Right atrium auricular region (tissue), 2 donors: ENCODE results near the gene CHMP4A. TPM values are rescaled to one million over a fixed set of nuclear protein-coding genes. Genes with fewer than 3 reads are reported as not detected.
A peak's percentile ranks its signal among the peaks of the same experiment; 100 is the strongest.

Experiments
- DNase-seq: peaks from one replicate; pipeline ENCODE4 v3.0.0-alpha.2; 2019; ENCODE audit warnings: low spot score
- H3K27ac ChIP-seq, 2 donors: fragments of 200-600 bp; sonication (generic); 1 replicate in 1 of 2; 2 replicates in 1 of 2; pipeline ENCODE4 v1.5.1; 2016 to 2019
- H3K27me3 ChIP-seq, 2 donors: fragments of 200-600 bp; sonication (generic); one replicate each; pipeline versions ENCODE4 v1.5.1 to v1.6.0; 2017 to 2019
- H3K36me3 ChIP-seq: fragments of 200-600 bp; sonication (generic); one replicate; pipeline ENCODE4 v1.5.1; 2016
- H3K4me1 ChIP-seq, 2 donors: fragments of 200-600 bp; sonication (generic); one replicate each; pipeline versions ENCODE4 v1.5.1 to v1.6.0; 2017 to 2019
- H3K4me3 ChIP-seq, 2 donors: fragments of 200-600 bp; sonication (generic); 1 replicate in 1 of 2; 2 replicates in 1 of 2; pipeline ENCODE4 v1.5.1; 2017 to 2019; ENCODE audit warnings: mild to moderate bottlenecking in 1 of 2, moderate library complexity in 1 of 2
- H3K9me3 ChIP-seq, 2 donors: fragments of 200-600 bp; sonication (generic); one replicate each; pipeline ENCODE4 v1.5.1; 2019
- CTCF ChIP-seq, 2 donors: fragments of 200-600 bp; sonication (generic); IDR thresholded peaks; one replicate each; pipeline ENCODE4 v1.5.1; 2019; ENCODE audit warnings: antibody characterized with exemption in 2 of 2
- total RNA-seq, 2 donors: library from RNA; depleted of rRNA; stranded (reverse); fragments of >200 nt; gene quantifications; one replicate each; pipeline ENCODE4 v1.1.0, GENCODE V29; 2016

The CHMP4A gene
- total RNA-seq, 2 donors from 2014 or later = 31.6 to 63.0 TPM

GRCh38 chr14:24189460-24189859, 23.8 kb downstream of the CHMP4A start:
- Histone ChIP-seq H3K9me3 (no peaks in the 10 kb centered on the region), H3K27me3 (no peaks in the 10 kb centered on the region), H3K4me3 (no peak overlapping the region), H3K27ac (no peak overlapping the region), H3K4me1 (peaks cover 0 to 26% of the 10 kb centered on the region in 2 donors), H3K36me3 (peaks cover 19% of the 10 kb centered on the region)
- TF ChIP-seq CTCF (IDR thresholded peaks at IDR 0.05) = no peak
- DNase-seq = no peak

GRCh38 chr14:24189059-24189375, 24.3 kb downstream of the CHMP4A start:
- no peaks in the 10 kb centered on the region for H3K27me3 ChIP-seq
- H3K9me3 ChIP-seq = no peaks in the 10 kb centered on the region
- H3K4me1 ChIP-seq = peaks cover 0 to 21% of the 10 kb centered on the region in 2 donors
- no peak for TF ChIP-seq CTCF (IDR thresholded peaks at IDR 0.05)
- peaks cover 23% of the 10 kb centered on the region for H3K36me3 ChIP-seq
- H3K4me3 ChIP-seq = peak overlapping the region in 1 of 2 donors; percentile 78
- DNase-seq = no peak
- peak overlapping the region; percentile 16 to 31 for H3K27ac ChIP-seq

GRCh38 chr14:24188251-24189058, 24.8 kb downstream of the CHMP4A start, which contains the start of gene IPO4:
Gene IPO4 (minus strand): TSS chr14:24188816. CDS start chr14:24188787, 29 bp downstream.
- H3K36me3 ChIP-seq = peaks cover 29% of the 10 kb centered on the region
- H3K9me3 ChIP-seq = no peaks in the 10 kb centered on the region
- peaks cover 0 to 19% of the 10 kb centered on the region in 2 donors for H3K4me1 ChIP-seq
- no peaks in the 10 kb centered on the region for H3K27me3 ChIP-seq
- H3K27ac ChIP-seq = peak within 1 kb of the TSS; percentile 61 to 64
- TF ChIP-seq CTCF (IDR thresholded peaks at IDR 0.05) = no peak
- DNase-seq = peak; percentile 98
- peak within 1 kb of the TSS; percentile 66 to 78 for H3K4me3 ChIP-seq

- no peaks in the 10 kb centered on the region for H3K27me3 ChIP-seq
- no peak for DNase-seq
- H3K27ac ChIP-seq = peak overlapping the region in 1 of 2 donors; percentile 64
- no peaks in the 10 kb centered on the region for H3K9me3 ChIP-seq
- peak overlapping the region in 1 of 2 donors; percentile 78 for H3K4me3 ChIP-seq
- H3K4me1 ChIP-seq = peaks cover 0 to 19% of the 10 kb centered on the region in 2 donors
- TF ChIP-seq CTCF (IDR thresholded peaks at IDR 0.05) = no peak
- peaks cover 33% of the 10 kb centered on the region for H3K36me3 ChIP-seq
These were observed 25.8 kb downstream of the CHMP4A start for GRCh38 chr14:24187539-24187915.

- Histone ChIP-seq H3K36me3 (peaks cover 33% of the 10 kb centered on the region), H3K27me3 (no peaks in the 10 kb centered on the region), H3K4me3 (no peak overlapping the region), H3K9me3 (no peaks in the 10 kb centered on the region), H3K27ac (no peak overlapping the region), H3K4me1 (peaks cover 0 to 19% of the 10 kb centered on the region in 2 donors)
- TF ChIP-seq CTCF (IDR thresholded peaks at IDR 0.05) = no peak
- no peak for DNase-seq
These were observed 26.3 kb downstream of the CHMP4A start for GRCh38 chr14:24186831-24187538.
